GM10266 (cell line): Measurements from ENCODE around the gene HSD17B11.

ENCODE experiments used
- DNase-seq: peaks from one replicate; pipeline ENCODE4 v3.0.0; 2012; ENCODE audit errors: extremely low spot score
- TF ChIP-seq, protein P1 (sequence below): IDR thresholded peaks from 2 replicates; pipeline ENCODE4 v1.5.1; 2012; ENCODE audit warnings: mild to moderate bottlenecking, low read depth; ENCODE audit not compliant: control insufficient read depth, insufficient read depth; ENCODE audit errors: missing control alignments

HSD17B11 gene

DNA sequence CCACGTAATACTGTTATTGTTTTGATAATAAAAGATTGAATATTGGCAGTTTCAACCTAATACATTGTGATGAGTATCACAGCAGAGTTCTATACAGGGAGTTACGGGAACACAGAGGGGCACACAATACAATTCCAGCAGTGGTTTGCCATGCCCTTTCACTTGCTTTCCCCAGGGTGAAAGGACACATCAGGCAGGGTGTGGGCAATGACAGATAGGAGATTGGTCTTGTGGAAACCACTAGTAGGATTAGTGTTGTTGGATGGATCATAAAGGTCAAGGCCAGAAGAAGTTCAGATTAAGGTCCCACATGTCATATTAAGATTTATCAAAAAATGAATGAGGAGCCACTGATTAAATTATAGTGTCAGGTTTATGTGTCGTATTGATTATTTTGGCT is 8.1 kb downstream of the HSD17B11 start:
- TF ChIP-seq, protein P1, sequence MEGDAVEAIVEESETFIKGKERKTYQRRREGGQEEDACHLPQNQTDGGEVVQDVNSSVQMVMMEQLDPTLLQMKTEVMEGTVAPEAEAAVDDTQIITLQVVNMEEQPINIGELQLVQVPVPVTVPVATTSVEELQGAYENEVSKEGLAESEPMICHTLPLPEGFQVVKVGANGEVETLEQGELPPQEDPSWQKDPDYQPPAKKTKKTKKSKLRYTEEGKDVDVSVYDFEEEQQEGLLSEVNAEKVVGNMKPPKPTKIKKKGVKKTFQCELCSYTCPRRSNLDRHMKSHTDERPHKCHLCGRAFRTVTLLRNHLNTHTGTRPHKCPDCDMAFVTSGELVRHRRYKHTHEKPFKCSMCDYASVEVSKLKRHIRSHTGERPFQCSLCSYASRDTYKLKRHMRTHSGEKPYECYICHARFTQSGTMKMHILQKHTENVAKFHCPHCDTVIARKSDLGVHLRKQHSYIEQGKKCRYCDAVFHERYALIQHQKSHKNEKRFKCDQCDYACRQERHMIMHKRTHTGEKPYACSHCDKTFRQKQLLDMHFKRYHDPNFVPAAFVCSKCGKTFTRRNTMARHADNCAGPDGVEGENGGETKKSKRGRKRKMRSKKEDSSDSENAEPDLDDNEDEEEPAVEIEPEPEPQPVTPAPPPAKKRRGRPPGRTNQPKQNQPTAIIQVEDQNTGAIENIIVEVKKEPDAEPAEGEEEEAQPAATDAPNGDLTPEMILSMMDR = no peak
- DNase-seq = no peak

DNA sequence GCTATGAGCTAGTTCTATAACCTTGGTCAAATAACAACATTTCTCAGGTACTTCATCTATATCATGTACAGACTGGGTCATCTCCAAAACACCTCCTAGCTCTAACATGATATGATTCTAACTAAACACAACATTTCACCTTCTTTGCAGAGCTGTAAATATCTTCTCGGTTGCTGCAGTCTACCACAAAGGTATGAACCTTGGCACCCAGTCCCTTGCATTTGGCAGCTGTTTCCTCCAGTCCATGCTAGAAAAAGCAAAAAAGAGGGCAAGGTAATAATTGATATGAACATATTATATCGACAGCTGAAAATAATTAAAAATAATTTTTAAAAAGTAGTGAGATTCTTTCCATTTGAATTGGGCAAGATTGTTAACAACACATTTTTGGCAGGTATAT is 8.9 kb downstream of the HSD17B11 start:
- TF ChIP-seq, protein P1 = no peak
- no peak for DNase-seq

DNA sequence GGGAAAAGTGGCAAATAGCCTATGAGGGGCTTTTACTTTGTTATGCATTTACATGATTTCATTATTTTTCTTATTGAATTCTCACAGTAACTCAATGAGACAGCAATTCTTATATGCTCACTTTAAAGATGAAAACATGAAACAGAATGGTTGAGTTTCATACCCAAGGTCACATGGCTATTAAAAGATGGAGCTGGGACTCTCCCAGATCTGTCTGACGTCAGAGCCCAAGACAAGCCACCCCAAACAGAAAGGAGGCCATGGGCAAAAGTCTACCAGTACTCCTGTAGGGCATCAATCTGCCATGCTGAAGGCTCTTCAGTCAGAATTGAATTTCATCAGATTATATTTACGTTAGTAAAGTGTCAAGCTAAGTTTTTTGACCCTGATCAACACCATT is 13.2 kb downstream of the HSD17B11 start:
- no peak for DNase-seq
- TF ChIP-seq, protein P1 = no peak

DNA sequence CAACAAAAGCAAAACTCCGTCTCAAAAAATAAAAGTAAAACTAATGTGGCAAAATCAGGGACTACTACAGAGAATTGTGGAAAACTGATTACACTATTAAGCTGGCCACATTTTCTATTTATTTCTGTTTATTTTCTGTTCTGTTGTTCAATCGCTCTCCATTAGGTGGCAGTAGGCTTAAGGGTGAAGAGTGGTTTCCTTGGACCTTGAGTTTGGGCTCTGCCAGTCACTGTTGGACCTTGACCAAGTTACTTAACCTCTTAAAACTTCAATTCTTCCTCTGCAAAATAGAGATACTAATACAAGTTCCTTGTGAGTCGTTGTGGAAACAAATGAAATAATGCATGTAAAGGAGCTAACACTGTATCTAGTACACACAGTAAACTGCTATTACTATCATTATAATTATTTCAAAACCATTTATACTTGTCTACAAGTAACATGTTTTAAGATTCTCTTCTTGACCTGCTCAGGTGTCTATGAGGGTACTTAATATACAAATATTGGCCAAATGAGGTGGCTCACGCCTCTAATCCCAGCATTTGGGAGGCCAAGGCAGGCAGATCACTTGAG is 15.2 kb downstream of the HSD17B11 start:
- TF ChIP-seq, protein P1 = peak; percentile 54
- no peak for DNase-seq

DNA sequence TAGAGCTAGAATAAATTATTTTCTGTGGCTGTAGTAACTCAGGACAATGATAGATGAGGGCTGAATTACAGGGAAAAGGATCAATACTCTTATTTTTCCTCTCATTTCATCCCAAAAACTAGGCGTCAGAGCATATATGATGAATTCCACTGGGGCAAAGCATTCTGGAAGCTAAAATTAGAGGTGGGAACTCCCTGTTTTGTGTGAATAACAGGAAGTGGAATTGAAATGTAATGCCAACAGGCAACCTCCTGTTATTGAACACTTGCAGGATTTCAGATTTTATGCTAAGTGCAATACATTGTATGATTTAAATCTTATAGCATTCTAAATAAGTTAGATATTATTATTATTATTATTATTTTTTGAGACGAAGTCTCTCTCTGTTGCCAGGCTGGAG is 20.9 kb downstream of the HSD17B11 start:
- TF ChIP-seq, protein P1 = no peak
- DNase-seq = no peak

DNA sequence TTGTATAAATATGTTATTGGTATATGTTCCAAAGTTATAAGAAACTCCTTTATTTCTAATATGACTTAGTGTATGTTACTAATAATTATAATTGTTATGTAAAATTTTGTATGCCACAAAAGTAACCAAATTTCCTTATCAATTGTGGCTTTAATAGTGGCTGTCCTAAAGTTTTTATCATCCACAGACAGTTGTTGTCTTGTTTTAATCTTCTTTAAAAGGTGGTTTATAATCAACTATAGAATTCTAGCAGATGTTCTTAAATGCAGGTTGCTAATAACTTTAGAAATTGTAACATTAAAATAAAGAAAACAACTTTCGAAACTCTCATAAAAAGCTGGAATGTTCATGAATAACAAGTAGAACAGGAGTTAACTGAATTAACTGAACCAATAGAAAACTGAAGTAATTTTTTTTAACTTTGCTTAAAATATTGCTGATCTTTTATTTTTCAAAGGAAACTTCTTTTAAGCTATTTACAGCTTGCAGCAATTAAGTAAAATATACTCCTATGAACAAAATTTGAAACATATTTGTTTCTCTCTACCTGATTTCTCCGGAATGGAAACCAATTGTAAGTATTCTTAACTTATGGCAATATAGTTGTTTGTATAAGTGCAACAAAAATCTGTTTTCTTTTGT is 24.3 kb downstream of the HSD17B11 start:
- DNase-seq = no peak
- TF ChIP-seq, protein P1 = no peak

DNA sequence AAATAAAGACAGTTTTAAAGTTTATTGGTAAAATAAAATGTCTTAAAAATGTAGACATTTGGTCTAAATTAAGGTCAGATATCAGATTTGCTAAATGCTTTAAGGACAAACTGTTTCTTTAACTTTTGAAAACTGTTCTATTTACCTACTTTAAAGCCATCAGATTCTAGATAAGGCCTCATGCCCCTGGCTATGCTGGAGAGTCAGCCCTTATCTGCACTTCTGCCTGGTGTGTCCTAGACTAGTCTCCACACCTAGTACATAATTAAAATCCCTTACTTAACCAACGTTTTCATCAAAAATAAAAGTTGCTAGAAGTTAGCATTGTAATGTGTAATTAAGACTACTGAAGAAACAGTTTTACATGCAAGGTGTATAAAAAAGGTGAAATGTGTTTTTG is 25.6 kb downstream of the HSD17B11 start:
- no peak for DNase-seq
- TF ChIP-seq, protein P1 = no peak
